ENCODE measurements around the gene PATJ. TPM values are rescaled to one million over a fixed set of nuclear protein-coding genes. Genes with fewer than 3 reads are reported as not detected.
"Not testable (repeated sequence)": the region's sequence is repeated elsewhere in the genome, so short reads cannot be mapped to it uniquely, and the experiment has no call there.

The PATJ gene
- total and polyA plus RNA-seq, 8 donors, result 9.1 to 195 (median 68.0) TPM

GRCh38 chr1:61825393-61825792 lies 83.1 kb downstream of the PATJ start:
- 11 to 45% (median 15%) methylated on average over 1 of the region's 1 CpG for WGBS, 5 donors
- no peaks in the 10 kb centered on the region for H3K9me3 ChIP-seq
- H3K4me1 ChIP-seq, result peaks cover 0 to 33% (median 18%) of the 10 kb centered on the region in 4 donors
- H3K4me3 ChIP-seq, result no peak overlapping the region
- DNase-seq, result peak in 1 of 2 donors; percentile 69
- H3K27me3 ChIP-seq, result no peaks in the 10 kb centered on the region
- peak overlapping the region in 1 of 5 donors; percentile 59 for H3K27ac ChIP-seq
- no peak for TF ChIP-seq POLR2A (IDR thresholded peaks at IDR 0.05)
- intact Hi-C loops (cut with DNase I; ENCODE audit: low total_unique reads), result no loop called here
- H3K36me3 ChIP-seq, result peaks cover 10 to 73% (median 62%) of the 10 kb centered on the region in 4 donors

GRCh38 chr1:61828805-61829204 lies 86.5 kb downstream of the PATJ start:
- Histone ChIP-seq H3K27ac (no peak overlapping the region), H3K27me3 (no peaks in the 10 kb centered on the region), H3K4me3 (no peak overlapping the region), H3K4me1 (peaks cover 0 to 33% (median 18%) of the 10 kb centered on the region in 4 donors), H3K36me3 (peaks cover 0 to 54% (median 39%) of the 10 kb centered on the region in 4 donors), H3K9me3 (no peaks in the 10 kb centered on the region)
- TF ChIP-seq CTCF (IDR thresholded peaks at IDR 0.05) (no peak), POLR2A (IDR thresholded peaks at IDR 0.05) (no peak), EP300 (IDR thresholded peaks at IDR 0.05) (no peak), POLR2AphosphoS5 (IDR thresholded peaks at IDR 0.05) (no peak)
- 35 to 64% (median 51%) methylated on average over 3 of the region's 3 CpGs for WGBS, 5 donors
- DNase-seq, result no peak
- intact Hi-C loops (cut with DNase I; ENCODE audit: low total_unique reads), result no loop called here

GRCh38 chr1:61836649-61837048 lies 94.4 kb downstream of the PATJ start:
- Histone ChIP-seq H3K36me3 (peaks cover 0 to 12% (median 8%) of the 10 kb centered on the region in 4 donors), H3K9me3 (no peaks in the 10 kb centered on the region), H3K27ac (peak overlapping the region in 1 of 5 donors; percentile 69), H3K27me3 (no peaks in the 10 kb centered on the region), H3K4me1 (peaks cover 0 to 27% (median 16%) of the 10 kb centered on the region in 4 donors), H3K4me3 (no peak overlapping the region)
- TF ChIP-seq POLR2A (IDR thresholded peaks at IDR 0.05) (no peak), POLR2AphosphoS5 (IDR thresholded peaks at IDR 0.05) (peak in 1 of 3 donors; percentile 44)
- 50 to 78% (median 63%) methylated on average over 3 of the region's 3 CpGs for WGBS, 5 donors
- no peak for DNase-seq
- intact Hi-C loops (cut with DNase I; ENCODE audit: low total_unique reads), result no loop called here

GRCh38 chr1:61837607-61838006 lies 95.3 kb downstream of the PATJ start:
- DNase-seq, result not testable (repeated sequence)

GRCh38 chr1:61839679-61840078 lies 97.4 kb downstream of the PATJ start:
- Histone ChIP-seq H3K9me3 (no peaks in the 10 kb centered on the region), H3K36me3 (peaks cover 0 to 4% (median 2%) of the 10 kb centered on the region in 4 donors), H3K27me3 (no peaks in the 10 kb centered on the region), H3K4me3 (no peak overlapping the region), H3K27ac (no peak overlapping the region), H3K4me1 (peaks cover 0 to 32% (median 16%) of the 10 kb centered on the region in 4 donors)
- TF ChIP-seq CTCF (IDR thresholded peaks at IDR 0.05) (no peak), POLR2AphosphoS5 (IDR thresholded peaks at IDR 0.05) (no peak), EP300 (IDR thresholded peaks at IDR 0.05) (no peak), POLR2A (IDR thresholded peaks at IDR 0.05) (no peak)
- no peak for DNase-seq
- 30 to 43% (median 36%) methylated on average over 2 of the region's 2 CpGs for WGBS, 5 donors
- intact Hi-C loops (cut with DNase I; ENCODE audit: low total_unique reads), result no loop called here

More at GRCh38 chr1:61837607-61838006, 95.3 kb downstream of the PATJ start:
- H3K36me3 ChIP-seq, result peaks cover 0 to 12% (median 5%) of the 10 kb centered on the region in 4 donors
- H3K27ac ChIP-seq, result peak overlapping the region in 2 of 5 donors; percentile 8 to 69
- 85 to 96% (median 93%) methylated on average over 6 of the region's 6 CpGs for WGBS, 5 donors
- peaks cover 0 to 32% (median 16%) of the 10 kb centered on the region in 4 donors for H3K4me1 ChIP-seq
- H3K9me3 ChIP-seq; intact Hi-C loops (cut with DNase I; ENCODE audit: low total_unique reads); H3K4me3 ChIP-seq; H3K27me3 ChIP-seq: not testable (repeated sequence)

GRCh38 chr1:61842036-61842435 lies 99.8 kb downstream of the PATJ start:
- no peak overlapping the region for H3K27ac ChIP-seq
- no peak for DNase-seq
- WGBS, 5 donors, result 81 to 84% (median 82%) methylated on average over 4 of the region's 4 CpGs
- peaks cover 0 to 7% (median 0%) of the 10 kb centered on the region in 4 donors for H3K36me3 ChIP-seq
- H3K4me3 ChIP-seq, result no peak overlapping the region
- H3K4me1 ChIP-seq, result peaks cover 0 to 32% (median 16%) of the 10 kb centered on the region in 4 donors
- H3K27me3 ChIP-seq, result no peaks in the 10 kb centered on the region
- no peaks in the 10 kb centered on the region for H3K9me3 ChIP-seq
- intact Hi-C loops (cut with DNase I; ENCODE audit: low total_unique reads), result no loop called here
- no peak for TF ChIP-seq EP300 (IDR thresholded peaks at IDR 0.05)
- TF ChIP-seq POLR2A (IDR thresholded peaks at IDR 0.05), result no peak
- TF ChIP-seq POLR2AphosphoS5 (IDR thresholded peaks at IDR 0.05), result no peak
- no peak for TF ChIP-seq CTCF (IDR thresholded peaks at IDR 0.05)

Measured in stomach (tissue), 9 donors.